ENCODE results near the gene PRKCI. TPM values are rescaled to one million over a fixed set of nuclear protein-coding genes. Genes with fewer than 3 reads are reported as not detected.

Gene PRKCI
- polyA plus RNA-seq, 2 of the 4 experiments (the other 2 are of a cell fraction): 19.2 to 52.6 TPM

- H3K9me3 ChIP-seq: no peaks in the 10 kb centered on the region
- 63% methylated on average over 1 of the region's 1 CpG for WGBS (ENCODE audit: missing lambda C conversion rate)
- peaks cover 34% of the 10 kb centered on the region for H3K4me1 ChIP-seq
- DNase-seq (ENCODE audit: low read depth in 1 of 2, low spot score in 1 of 2): no peak
- ChIA-PET POLR2A (interaction anchor here (2.6 kb wide), 1 partner anchor 48 kb away, joined by 13 read pairs; the partner anchor contains the start of gene SKIL), CTCF (interaction anchor here (0.6 to 8.2 kb wide), 19 partner anchors 9 to 501 kb away, joined by 3 to 57 read pairs (median 4); partner anchors contain the start of gene SKIL)
- FAIRE-seq: no peak
- 0 out of 6 replicates have a peak overlapping the region, but pooled peaks have one; percentile 3 to 12 for H3K27ac ChIP-seq
- H3K4me3 ChIP-seq: no peak overlapping the region
- peak overlapping the region; percentile 54; the same call in 2 of the 3 replicates for H3K4me2 ChIP-seq
- ATAC-seq: no peak
- TF ChIP-seq MYC (IDR thresholded peaks at IDR 0.05; ENCODE audit: borderline replicate concordance, low read length) (no peak), PHF8 (IDR thresholded peaks at IDR 0.05; ENCODE audit: borderline replicate concordance, low read depth) (no peak), CHD4 (IDR thresholded peaks at IDR 0.05; ENCODE audit: borderline replicate concordance) (no peak), JUN (IDR thresholded peaks at IDR 0.05) (no peak), POLR2A (IDR thresholded peaks at IDR 0.05; ENCODE audit: low read length) (no peak), TFCP2L1 (CRISPR knock-in tag; IDR thresholded peaks at IDR 0.05) (no peak), NFE2L2 (conservative IDR thresholded peaks at IDR 0.05; ENCODE audit: low read length) (no peak), FOSB (CRISPR knock-in tag; IDR thresholded peaks at IDR 0.05) (no peak), KDM1A (IDR thresholded peaks at IDR 0.05; ENCODE audit: low read depth) (no peak), EHF (CRISPR knock-in tag; IDR thresholded peaks at IDR 0.05) (no peak), HOXA7 (CRISPR knock-in tag; IDR thresholded peaks at IDR 0.05) (no peak), FOSL2 (IDR thresholded peaks at IDR 0.05) (no peak), FOSL2 (CRISPR knock-in tag; IDR thresholded peaks at IDR 0.05) (no peak), NR3C1 (IDR thresholded peaks at IDR 0.05) (no peak), HDAC2 (IDR thresholded peaks at IDR 0.05) (no peak), ATOH8 (CRISPR knock-in tag; IDR thresholded peaks at IDR 0.05; ENCODE audit: low read depth) (no peak), BHLHE40 (IDR thresholded peaks at IDR 0.05; ENCODE audit: low read depth, low read length) (no peak)
These were observed 86.8 kb downstream of the PRKCI start for GRCh38 chr3:170309046-170309445.

- 62% methylated on average over 3 of the region's 3 CpGs for WGBS (ENCODE audit: missing lambda C conversion rate)
- DNase-seq (ENCODE audit: low read depth in 1 of 2, low spot score in 1 of 2): no peak
- CTCF ChIA-PET: interaction anchor here (0.6 to 2.3 kb wide), 7 partner anchors 9 to 546 kb away, joined by 3 to 8 read pairs (median 5); partner anchors contain the start of gene SKIL
These were observed 95.7 kb downstream of the PRKCI start for GRCh38 chr3:170317954-170318353.

More at GRCh38 chr3:170317954-170318353, 95.7 kb downstream of the PRKCI start:
- H3K27ac ChIP-seq: 0 out of 6 replicates have a peak overlapping the region, but pooled peaks of 1 of the 2 experiments have one; percentile 18
- POLR2A ChIA-PET: interaction anchor here (1.3 kb wide), 1 partner anchor 39 kb away, joined by 8 read pairs; no protein-coding TSS in a partner anchor
- H3K9me3 ChIP-seq: no peaks in the 10 kb centered on the region
- TF ChIP-seq NR3C1 (IDR thresholded peaks at IDR 0.05): no peak
- TF ChIP-seq RCOR1 (IDR thresholded peaks at IDR 0.05; ENCODE audit: low read depth, low read length): no peak
- TF ChIP-seq ZC3H11A (IDR thresholded peaks at IDR 0.05): no peak
- TF ChIP-seq CBX2 (IDR thresholded peaks at IDR 0.05; ENCODE audit: borderline replicate concordance, low read depth): no peak
- TF ChIP-seq, protein P1, sequence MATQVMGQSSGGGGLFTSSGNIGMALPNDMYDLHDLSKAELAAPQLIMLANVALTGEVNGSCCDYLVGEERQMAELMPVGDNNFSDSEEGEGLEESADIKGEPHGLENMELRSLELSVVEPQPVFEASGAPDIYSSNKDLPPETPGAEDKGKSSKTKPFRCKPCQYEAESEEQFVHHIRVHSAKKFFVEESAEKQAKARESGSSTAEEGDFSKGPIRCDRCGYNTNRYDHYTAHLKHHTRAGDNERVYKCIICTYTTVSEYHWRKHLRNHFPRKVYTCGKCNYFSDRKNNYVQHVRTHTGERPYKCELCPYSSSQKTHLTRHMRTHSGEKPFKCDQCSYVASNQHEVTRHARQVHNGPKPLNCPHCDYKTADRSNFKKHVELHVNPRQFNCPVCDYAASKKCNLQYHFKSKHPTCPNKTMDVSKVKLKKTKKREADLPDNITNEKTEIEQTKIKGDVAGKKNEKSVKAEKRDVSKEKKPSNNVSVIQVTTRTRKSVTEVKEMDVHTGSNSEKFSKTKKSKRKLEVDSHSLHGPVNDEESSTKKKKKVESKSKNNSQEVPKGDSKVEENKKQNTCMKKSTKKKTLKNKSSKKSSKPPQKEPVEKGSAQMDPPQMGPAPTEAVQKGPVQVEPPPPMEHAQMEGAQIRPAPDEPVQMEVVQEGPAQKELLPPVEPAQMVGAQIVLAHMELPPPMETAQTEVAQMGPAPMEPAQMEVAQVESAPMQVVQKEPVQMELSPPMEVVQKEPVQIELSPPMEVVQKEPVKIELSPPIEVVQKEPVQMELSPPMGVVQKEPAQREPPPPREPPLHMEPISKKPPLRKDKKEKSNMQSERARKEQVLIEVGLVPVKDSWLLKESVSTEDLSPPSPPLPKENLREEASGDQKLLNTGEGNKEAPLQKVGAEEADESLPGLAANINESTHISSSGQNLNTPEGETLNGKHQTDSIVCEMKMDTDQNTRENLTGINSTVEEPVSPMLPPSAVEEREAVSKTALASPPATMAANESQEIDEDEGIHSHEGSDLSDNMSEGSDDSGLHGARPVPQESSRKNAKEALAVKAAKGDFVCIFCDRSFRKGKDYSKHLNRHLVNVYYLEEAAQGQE (IDR thresholded peaks at IDR 0.05): no peak
- TF ChIP-seq, protein P2, sequence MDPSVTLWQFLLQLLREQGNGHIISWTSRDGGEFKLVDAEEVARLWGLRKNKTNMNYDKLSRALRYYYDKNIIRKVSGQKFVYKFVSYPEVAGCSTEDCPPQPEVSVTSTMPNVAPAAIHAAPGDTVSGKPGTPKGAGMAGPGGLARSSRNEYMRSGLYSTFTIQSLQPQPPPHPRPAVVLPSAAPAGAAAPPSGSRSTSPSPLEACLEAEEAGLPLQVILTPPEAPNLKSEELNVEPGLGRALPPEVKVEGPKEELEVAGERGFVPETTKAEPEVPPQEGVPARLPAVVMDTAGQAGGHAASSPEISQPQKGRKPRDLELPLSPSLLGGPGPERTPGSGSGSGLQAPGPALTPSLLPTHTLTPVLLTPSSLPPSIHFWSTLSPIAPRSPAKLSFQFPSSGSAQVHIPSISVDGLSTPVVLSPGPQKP (IDR thresholded peaks at IDR 0.05; ENCODE audit: low read depth, low read length): no peak
- no peak for TF ChIP-seq JUNB (IDR thresholded peaks at IDR 0.05)
- no peak for TF ChIP-seq HOXA7 (CRISPR knock-in tag; IDR thresholded peaks at IDR 0.05)
- TF ChIP-seq BHLHE40 (IDR thresholded peaks at IDR 0.05; ENCODE audit: low read depth, low read length): no peak
- TF ChIP-seq CHD2 (IDR thresholded peaks at IDR 0.05; ENCODE audit: low read length, partially characterized antibody): no peak
- no peak for TF ChIP-seq EHF (CRISPR knock-in tag; IDR thresholded peaks at IDR 0.05)
- no peak for TF ChIP-seq PHF8 (IDR thresholded peaks at IDR 0.05; ENCODE audit: borderline replicate concordance, low read depth)
- no peak for TF ChIP-seq SREBF2 (IDR thresholded peaks at IDR 0.05)
- no peaks in the 10 kb centered on the region; the same call in 2 of the 3 replicates for H3K4me1 ChIP-seq
- ATAC-seq (no peak), FAIRE-seq (no peak)
- no peak overlapping the region for H3K4me3 ChIP-seq
- H3K4me2 ChIP-seq: no peak overlapping the region

Measured in A549 (cell line).